ENCODE measurements around the gene NCKAP5.

NCKAP5 gene

DNA sequence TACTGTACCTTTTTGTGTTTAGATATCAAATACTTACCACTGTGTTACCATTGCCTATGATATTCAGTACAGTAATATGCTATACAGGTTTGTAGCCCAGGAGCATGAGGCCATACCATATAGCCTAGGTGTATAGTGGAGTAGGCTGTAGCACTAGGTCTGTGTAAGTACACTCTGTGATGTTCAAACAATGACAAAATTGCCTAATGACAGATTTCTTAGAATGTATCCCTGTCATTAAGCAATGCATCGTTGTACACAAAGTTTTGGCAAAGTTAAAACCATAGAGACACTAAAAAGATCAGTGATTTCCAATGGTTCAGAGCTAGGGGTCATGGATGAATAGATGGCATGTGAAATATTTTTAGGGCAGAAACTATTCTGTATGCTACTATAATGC lies 415.5 kb downstream of the NCKAP5 start:
- no peak for DNase-seq (ENCODE audit: low read depth in 3 of 3)

DNA sequence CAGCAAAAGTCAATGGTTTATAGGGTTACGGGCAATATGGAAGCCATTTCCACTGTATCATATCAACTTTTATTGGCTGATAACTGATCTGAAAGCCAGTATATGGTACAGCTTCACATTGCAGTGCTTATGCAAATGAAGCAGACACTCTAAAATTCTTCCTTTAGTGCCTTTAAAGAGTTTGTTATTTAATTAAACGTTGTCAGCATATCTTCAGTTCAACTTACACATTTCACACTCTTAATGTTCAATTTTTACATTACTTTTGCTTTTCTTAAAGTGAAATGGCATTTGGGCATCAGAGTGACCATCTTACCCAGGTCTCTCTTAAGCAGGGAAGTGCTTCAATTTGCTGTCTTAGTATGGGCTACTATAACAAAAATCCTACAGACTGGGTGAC lies 420.1 kb downstream of the NCKAP5 start:
- no peak for DNase-seq (ENCODE audit: low read depth in 3 of 3)

DNA sequence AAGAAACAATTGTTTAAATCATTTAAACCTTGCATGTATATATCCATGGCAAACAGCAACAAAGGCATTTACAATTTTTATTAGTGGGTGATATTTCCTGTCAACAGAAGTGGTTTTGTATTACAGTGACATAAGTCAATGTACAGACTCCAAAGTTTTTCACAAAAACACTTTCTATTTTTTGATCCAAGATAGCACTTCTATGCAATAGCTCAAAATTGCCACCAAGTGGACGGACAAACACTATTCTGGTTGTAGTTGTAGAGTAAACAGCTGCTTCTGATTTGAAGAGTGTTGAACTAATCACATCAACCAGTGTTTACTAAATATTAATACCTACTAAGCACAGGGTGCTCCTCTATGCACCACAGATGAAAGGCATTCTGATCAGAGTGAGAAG lies 421.4 kb downstream of the NCKAP5 start:
- no peak for DNase-seq (ENCODE audit: low read depth in 3 of 3)

DNA sequence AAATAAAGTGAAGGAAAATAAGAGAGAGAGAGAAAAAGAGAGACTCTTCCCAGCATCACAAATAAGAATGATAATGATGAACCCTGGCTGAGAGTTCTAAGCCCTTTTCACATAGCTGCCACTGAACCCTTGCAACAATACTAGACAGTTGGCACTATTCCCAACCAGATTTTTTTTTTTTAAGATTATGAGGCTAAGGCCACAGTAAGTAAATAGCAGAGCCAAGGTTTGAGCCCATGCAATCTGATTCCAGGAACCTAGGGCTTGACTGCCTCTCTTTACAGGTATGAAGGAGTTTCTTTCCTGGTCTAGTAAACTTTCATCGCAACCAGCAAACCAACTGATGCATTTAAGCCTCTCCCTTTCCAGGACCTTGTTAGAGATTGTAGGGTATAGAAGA lies 424.6 kb downstream of the NCKAP5 start:
- no peak for DNase-seq (ENCODE audit: low read depth in 3 of 3)

DNA sequence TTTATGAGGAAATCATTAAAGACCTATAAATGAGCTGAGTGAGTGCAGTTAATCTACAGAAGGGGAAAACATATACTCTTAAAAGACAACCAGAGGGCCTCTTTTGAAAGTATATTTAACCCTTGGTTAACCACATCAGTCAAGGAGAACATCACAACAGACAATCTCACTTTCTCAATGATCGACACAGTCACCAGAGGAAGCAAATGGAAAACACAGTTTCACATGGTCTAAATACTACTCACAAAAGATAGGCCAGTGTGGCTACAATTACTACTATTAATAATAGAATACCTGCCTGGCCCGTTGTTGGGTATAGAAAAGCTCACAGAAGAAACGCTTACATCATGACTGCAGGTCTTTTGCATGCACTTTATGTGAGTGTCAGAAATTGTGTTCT lies 426.2 kb downstream of the NCKAP5 start:
- no peak for DNase-seq (ENCODE audit: low read depth in 3 of 3)

DNA sequence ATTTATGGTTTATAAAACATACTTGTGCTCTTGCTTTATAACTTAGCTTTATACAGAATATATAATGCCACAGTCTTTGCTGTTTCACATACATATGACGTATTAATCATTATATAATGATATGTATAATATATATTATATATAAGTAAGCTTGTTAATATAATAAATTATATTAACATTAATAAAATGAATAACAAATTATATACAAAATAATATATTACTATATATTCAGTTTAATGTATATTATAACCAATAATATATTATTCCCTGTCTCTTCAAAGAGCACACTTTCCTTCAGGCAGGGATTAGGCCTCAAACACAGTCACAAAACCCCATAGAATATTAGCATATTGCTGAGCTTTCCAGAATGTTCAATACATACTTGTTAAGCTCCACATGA lies 427.6 kb downstream of the NCKAP5 start:
- no peak for DNase-seq (ENCODE audit: low read depth in 3 of 3)

DNA sequence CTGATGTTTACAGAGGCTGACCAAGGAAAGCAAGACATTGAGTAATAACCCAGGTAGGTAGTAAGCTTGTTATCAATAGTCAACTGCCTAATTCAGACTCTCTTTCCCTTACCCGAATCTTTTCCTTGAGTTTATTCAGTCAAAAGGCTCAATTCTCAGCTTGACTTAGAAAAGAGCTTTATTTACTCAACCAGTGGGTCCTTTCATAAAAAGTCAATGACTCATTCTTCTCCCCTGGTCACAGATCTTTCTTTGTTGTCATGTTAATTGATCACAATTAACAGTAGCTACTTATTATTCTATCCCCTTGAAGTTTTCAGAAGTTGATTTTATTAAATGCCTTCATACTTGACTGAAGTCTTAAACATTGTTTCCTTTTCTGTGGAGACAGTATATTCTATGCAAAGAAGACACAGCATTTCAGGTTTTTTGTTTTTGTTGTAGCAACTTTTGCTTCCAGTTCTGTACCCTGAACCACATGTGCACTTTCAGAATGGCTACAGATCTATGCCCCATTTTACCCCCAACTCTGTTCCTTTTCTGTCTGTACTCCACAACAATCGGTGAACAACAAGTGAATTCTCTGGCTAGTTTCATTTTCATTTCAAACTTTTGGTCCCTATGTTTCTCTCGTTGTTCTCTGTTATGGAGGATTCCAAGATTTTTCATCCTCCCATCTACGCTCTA lies 428.3 kb downstream of the NCKAP5 start:
- DNase-seq (ENCODE audit: low read depth in 3 of 3) = no peak

DNA sequence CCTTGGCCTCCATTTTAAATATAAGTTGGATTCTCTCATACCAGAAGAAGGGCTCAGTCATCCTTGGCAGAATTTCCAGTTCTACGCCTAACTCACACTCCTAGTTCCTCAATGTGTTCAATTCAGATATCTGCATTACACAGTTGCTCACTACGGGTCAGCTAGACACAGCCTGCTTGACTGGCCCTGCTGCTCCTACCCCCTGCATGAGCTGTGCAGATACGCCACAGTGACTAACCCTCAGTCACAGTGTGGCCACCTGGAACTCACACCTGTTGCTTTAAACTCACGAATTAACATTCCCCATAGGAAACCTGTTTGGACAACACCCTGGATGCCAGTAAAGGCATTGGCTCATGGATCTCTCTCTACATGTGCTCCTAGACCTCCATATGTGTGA lies 429.6 kb downstream of the NCKAP5 start:
- DNase-seq (ENCODE audit: low read depth in 3 of 3) = no peak

DNA sequence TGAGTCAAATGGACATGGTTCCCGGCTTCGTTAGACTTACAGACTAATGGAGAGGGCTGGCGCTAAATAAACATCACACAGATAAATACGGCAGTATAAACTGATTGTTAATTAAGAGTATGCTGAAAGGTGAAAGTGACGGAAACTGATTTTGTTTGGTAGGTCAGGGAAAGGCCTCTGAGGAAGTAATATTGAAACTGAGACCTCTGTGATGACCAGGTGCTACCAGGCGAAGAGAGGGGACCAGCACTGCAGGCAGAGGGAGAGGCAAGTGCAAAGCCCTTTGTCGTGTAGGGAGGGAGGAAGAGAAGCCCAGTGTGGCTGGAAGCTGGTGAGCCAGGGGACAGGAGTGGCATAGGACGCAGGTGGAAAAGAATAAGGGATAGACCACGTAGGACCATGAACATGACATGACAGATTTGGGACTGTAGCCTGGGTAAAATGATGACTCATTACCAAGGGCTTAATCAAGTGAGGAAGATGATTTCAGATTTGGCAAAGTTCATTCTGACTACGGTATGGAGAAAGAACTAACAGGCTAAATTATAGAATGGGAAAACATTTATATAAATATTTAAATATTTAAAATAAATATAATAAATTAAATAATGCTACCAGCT lies 433.1 kb downstream of the NCKAP5 start:
- no peak for DNase-seq (ENCODE audit: low read depth in 3 of 3)

DNA sequence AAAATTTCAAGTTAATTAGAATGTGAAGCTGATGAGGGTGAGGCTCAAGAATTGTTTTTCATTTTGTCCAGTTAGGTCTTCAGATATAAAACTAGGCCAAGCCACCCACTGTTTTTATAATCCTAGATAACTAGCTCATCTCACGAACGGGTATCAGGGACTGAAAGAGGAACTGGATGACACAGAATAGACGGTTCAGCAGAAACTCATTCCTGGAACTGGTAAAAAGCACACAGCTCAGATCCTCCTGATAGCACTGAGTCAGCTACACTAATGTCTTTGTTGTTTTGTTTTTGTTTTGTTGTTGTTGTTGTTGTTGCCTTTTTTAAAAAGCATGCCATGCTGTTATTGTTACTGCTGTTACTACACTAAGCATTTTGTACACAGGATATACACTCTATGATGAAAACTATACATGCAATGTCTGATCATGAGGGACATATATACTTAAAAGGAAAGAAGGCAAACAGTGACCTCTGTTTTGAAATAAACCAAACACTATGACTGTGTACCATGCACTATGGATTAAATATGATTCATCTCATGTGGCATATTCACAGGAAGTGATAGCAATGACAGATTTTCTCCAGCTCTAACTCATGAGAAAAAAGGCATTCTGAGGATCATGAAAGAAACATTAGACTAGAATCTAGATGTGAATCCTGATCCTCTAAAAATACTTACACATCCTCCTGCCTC lies 437.6 kb downstream of the NCKAP5 start:
- DNase-seq (ENCODE audit: low read depth in 3 of 3) = no peak

DNA sequence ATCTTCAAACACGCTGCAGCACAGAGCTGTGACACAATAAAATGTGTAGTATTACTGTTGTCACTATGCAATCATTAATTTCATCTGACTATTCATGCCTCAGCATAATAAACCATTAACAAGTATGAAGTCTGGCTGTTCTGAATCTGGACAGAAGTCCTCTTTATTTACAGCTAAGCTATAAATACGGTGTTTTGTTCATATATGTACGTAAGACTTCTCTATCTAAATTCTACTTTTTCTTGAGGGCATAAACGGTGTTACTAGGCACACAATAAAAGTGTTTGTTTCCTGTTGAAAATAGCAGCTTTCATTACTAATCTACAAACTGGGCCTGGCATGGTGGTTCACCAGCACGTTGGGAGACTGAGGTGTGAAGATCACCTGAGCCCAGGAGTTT lies 443.8 kb downstream of the NCKAP5 start:
- no peak for DNase-seq (ENCODE audit: low read depth in 3 of 3)

DNA sequence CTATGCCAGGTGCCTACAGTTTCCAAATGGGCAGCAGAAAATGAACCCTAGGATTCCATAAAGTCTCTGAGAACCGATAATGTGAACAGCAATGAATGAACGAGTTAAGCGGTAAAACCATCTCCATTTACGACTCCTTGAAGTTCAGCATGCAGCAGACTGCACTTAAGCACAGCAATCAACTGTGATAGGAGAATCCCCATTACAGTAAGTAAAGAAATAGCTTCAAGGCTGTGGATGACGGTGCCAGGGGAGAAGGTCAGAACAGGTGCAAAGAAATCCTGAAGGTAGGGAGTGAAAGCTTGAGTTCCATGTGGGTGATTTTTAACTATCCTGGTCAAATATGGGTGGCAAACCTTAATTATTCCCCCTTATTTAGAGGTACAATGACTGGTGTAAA lies 444.4 kb downstream of the NCKAP5 start:
- DNase-seq (ENCODE audit: low read depth in 3 of 3) = no peak

DNA sequence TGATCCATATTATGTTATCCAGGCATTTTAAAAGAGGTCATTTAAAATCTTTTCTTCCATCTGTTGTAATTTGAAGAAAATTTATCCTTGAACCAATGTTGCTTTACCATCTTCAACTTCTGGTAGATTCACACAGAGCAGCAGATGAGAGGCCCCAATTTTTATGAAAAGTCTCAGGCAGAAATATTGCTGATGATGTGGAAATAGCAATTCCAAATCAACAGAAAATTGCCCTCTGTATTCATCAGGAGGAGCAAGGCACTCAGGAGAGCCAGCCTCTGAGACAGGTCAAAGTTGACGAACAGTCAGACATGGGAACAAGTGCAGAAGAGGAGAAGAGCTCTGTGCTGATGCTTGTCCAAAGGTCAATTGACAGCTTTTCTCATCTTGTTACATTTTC lies 444.9 kb downstream of the NCKAP5 start:
- DNase-seq (ENCODE audit: low read depth in 3 of 3) = no peak

DNA sequence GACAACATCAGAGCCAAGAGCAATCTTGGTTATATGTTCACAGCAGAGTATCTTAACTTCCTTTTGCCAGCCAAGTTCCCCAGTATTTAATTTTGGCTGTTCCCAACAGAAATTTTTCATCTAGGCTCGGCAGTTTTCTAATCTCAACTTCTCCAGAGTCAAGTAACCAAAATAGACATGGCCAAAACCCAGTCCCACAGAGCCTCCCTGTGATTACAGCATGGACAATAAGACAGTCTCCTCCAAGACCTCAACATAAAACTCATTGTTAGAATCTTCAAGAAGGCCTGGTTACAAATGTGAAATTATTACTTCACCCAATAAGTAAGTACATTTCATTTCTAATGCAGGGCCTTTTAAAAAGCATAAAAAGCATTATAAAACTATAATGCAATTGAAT lies 445.7 kb downstream of the NCKAP5 start:
- DNase-seq (ENCODE audit: low read depth in 3 of 3) = no peak

DNA sequence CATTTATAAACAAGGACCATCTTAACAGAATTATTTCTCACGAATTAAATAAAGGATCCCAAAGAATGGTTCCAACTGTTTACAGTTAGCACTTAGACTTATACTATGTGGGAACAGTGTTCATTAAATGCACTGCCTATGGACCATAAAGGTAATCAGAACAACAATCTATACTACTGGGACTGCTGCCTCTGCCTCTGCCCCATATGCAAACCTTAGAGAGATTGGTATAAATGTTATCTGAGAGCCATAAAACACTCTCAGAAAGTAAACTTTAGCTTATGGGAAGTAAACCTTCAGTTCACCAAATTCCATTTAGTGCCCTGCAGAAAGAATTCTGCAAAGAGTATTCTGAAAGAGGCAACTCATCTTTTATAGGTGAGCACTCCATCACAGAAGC lies 448.0 kb downstream of the NCKAP5 start:
- no peak for DNase-seq (ENCODE audit: low read depth in 3 of 3)

DNA sequence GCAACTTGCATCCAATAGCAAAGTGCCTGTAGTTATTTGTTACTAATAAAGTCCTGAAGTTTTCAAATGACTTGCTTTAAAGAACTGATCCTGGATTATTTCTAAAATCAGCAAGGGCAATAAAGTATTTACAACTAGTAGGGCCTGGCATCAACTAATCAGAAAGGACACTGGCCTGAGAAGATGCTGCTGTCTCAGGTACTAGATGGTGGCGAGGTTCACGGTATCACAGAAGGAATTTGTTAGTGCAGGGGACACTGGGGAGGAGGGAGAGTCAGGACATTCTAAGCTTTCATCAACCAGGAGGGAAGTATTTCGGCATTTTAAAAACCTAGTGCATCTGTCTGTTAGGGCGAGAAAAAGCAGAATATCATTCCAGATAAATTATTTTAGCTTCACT lies 458.1 kb downstream of the NCKAP5 start:
- no peak for DNase-seq (ENCODE audit: low read depth in 3 of 3)

DNA sequence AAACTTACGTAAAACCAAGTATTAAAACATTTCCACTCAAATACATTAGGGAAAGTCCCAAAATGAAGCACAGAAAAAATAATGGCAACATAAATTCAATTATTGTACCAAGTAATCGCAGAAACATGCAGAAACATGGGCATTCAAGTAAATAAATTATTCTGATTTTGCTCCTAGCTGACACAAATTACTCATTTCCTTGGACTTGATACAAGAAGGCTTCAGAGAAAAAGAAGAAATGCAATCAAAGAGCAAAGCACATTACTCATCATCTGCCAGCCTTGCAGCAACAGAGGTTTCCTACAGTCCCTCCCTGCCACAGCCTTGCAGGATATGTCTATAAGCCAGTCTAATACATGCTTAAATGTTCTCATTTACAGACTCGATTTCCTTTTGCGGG lies 458.5 kb downstream of the NCKAP5 start:
- DNase-seq (ENCODE audit: low read depth in 3 of 3) = no peak

DNA sequence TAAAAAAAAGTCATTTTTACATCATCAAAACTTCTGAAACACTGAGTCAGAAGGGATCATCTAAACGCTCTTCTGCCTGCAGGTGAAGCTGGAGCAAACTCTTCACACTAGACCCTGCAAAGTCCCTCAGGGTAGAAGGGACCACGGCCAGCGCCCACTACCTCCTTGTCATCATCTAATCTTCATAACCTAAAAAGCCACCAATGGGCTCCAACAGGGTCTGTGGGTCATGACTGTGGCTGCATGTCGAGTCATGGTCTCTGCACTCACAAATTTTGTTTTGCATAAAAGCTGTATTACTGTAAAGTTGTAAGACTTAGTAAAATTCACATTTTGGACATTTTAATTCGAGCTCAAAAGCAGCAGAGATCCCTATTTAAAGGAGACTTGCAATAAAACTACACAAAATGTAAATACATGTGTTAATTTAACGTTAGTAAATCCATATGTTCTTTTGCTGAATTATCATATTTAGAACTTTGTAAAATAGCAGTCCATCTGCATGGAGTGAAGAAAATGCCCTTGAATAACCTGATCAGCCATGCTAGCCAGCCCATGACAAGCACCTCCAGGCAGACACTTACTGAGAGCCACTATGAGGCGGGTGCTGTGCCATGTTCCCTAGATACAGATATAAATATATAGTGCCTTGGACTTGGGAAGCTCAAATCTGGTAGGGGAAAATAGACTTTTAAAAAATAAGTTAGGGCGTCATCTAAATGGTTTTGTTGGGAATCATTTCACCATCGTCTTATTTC lies 461.0 kb downstream of the NCKAP5 start:
- no peak for DNase-seq (ENCODE audit: low read depth in 3 of 3)

DNA sequence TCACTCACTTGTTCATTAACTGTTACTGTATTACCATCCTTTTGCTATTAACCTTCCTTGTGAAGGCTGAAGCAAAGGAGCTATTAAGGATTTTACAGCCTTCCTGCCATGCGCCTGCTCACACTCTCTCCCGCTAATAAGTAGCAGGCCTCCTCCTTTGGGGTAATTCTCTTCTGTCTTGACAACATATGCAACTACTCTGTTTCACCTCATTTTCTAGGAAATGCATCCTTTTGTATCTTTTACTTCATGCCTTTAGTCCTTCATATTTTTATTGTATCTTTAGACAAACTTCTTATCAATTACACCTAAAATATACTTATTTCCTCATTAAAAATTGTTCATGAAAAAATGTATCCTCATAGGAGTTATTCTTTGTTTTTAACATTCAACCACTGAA lies 463.4 kb downstream of the NCKAP5 start:
- no peak for DNase-seq (ENCODE audit: low read depth in 3 of 3)

DNA sequence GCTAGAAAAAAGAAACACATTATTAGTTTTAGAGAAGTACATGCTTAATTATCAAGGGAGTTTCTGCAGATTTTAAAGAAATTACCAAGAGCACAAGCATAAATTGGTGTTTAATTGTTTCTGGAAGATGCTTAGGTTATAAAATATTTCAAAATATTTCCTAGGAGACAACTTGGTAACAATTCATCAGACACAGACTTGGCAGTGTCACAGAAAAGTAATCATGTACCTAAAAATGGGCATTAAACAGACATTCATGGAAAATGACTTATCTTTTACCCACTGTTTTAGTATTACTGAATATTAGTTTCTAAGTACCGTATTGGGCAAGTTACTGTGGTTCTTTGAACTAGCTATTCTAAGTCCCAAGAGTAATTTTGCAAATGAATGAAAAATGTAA lies 469.5 kb downstream of the NCKAP5 start:
- no peak for DNase-seq (ENCODE audit: low read depth in 3 of 3)

DNA sequence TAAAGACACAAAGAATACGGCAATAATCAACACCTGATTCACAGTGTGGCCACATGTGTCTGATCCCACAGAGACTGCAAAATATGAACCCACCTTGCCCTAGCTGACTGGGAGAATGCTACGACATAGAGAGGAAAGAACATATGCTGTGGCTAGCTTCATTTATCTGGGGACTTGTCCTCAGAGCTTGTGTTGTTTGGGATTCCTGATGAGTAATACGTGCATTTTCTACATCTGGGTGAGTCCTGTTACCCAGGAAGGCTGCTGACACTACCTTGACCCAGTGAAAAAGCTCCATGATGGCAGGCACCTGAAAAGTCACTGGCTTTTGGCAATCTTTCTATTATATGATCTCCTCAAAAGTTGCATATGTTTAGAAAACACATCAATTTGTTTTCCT lies 470.6 kb downstream of the NCKAP5 start:
- DNase-seq (ENCODE audit: low read depth in 3 of 3) = no peak

DNA sequence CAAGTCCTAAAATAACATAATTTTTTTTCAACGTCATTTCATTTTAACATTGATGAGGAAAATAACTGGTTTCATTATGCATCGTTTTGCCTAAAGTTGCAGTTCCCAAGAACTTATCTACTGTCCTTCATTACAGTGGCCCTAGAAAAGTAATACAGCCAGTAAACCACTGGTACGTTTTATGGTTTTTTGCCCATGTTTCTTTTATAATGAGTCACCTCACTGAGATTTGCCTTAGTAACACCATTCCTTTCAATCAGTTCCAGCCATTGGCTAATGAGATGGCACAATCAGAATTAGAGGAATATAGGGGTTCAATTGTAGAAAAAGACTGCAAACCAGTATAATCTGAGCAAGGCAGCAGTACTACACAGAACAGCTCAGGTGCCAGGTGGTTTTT lies 475.7 kb downstream of the NCKAP5 start:
- no peak for DNase-seq (ENCODE audit: low read depth in 3 of 3)

DNA sequence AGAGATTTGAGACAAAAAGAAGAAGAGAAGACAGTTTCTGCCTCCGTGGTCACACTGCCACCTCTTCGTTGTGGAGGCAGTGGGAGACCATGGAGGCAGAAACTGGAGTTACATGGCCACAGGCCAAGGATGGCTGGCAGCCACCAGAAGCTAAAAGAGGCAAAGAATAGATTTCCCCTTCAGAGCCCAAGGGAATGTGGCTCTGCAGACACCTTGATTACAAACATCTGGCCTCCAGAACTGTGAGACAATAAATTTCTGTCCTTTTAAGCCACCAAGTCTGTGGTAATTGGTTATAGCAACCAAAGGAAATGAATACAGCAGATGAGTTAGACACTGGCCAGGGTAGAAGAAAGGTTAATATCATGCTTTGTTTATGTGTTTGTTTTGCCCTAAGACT lies 477.9 kb downstream of the NCKAP5 start:
- DNase-seq (ENCODE audit: low read depth in 3 of 3) = no peak
